ENCODE results near the gene KCNK10. TPM values are rescaled to one million over a fixed set of nuclear protein-coding genes. Genes with fewer than 3 reads are reported as not detected.
"Not testable (repeated sequence)": the region's sequence is repeated elsewhere in the genome, so short reads cannot be mapped to it uniquely, and the experiment has no call there.

KCNK10 gene
- total RNA-seq, 1 donor from 2014 or later = not detected

- H3K4me1 Mint-ChIP-seq = no peaks in the 10 kb centered on the region
- H3K9me3 Mint-ChIP-seq = no peaks in the 10 kb centered on the region
- DNase-seq (ENCODE audit: low spot score in 2 of 2, unreplicated experiment in 2 of 2) = no peak
- no peak overlapping the region for H3K4me3 Mint-ChIP-seq
- no peak overlapping the region for H3K27ac Mint-ChIP-seq
- no peaks in the 10 kb centered on the region for H3K36me3 Mint-ChIP-seq
- no peak for TF ChIP-seq CTCF (IDR thresholded peaks at IDR 0.05; ENCODE audit: unreplicated experiment)
- peaks cover 51% of the 10 kb centered on the region for H3K27me3 Mint-ChIP-seq (ENCODE audit: low read depth)
These were observed 52.3 kb downstream of the KCNK10 start for GRCh38 chr14:88270776-88271175.

GRCh38 chr14:88269806-88270420 lies 53.2 kb downstream of the KCNK10 start:
- H3K27me3 Mint-ChIP-seq (ENCODE audit: low read depth) = peaks cover 51% of the 10 kb centered on the region
- TF ChIP-seq CTCF (IDR thresholded peaks at IDR 0.05; ENCODE audit: unreplicated experiment) = no peak
- H3K36me3 Mint-ChIP-seq = no peaks in the 10 kb centered on the region
- no peak overlapping the region for H3K4me3 Mint-ChIP-seq
- no peak for DNase-seq (ENCODE audit: low spot score in 2 of 2, unreplicated experiment in 2 of 2)
- no peaks in the 10 kb centered on the region for H3K9me3 Mint-ChIP-seq
- H3K27ac Mint-ChIP-seq = no peak overlapping the region
- no peaks in the 10 kb centered on the region for H3K4me1 Mint-ChIP-seq

- TF ChIP-seq CTCF (IDR thresholded peaks at IDR 0.05; ENCODE audit: unreplicated experiment) = no peak
- Mint-ChIP-seq H3K27me3 (ENCODE audit: low read depth) (peaks cover 43% of the 10 kb centered on the region), H3K4me3 (no peak overlapping the region), H3K4me1 (no peaks in the 10 kb centered on the region), H3K36me3 (no peaks in the 10 kb centered on the region), H3K27ac (no peak overlapping the region), H3K9me3 (no peaks in the 10 kb centered on the region)
- DNase-seq (ENCODE audit: low spot score in 2 of 2, unreplicated experiment in 2 of 2) = no peak
These were observed 56.6 kb downstream of the KCNK10 start for GRCh38 chr14:88266474-88266873.

GRCh38 chr14:88264116-88264515 lies 59.0 kb downstream of the KCNK10 start:
- H3K4me3 Mint-ChIP-seq = no peak overlapping the region
- TF ChIP-seq CTCF (IDR thresholded peaks at IDR 0.05; ENCODE audit: unreplicated experiment) = no peak
- no peak overlapping the region for H3K27ac Mint-ChIP-seq
- no peaks in the 10 kb centered on the region for H3K36me3 Mint-ChIP-seq
- no peaks in the 10 kb centered on the region for H3K9me3 Mint-ChIP-seq
- H3K27me3 Mint-ChIP-seq (ENCODE audit: low read depth) = peaks cover 37% of the 10 kb centered on the region
- H3K4me1 Mint-ChIP-seq = no peaks in the 10 kb centered on the region
- DNase-seq (ENCODE audit: low spot score in 2 of 2, unreplicated experiment in 2 of 2) = no peak

- not testable (repeated sequence) for H3K4me1 Mint-ChIP-seq
- H3K27me3 Mint-ChIP-seq (ENCODE audit: low read depth) = peaks cover 45% of the 10 kb centered on the region
These were observed 61.8 kb downstream of the KCNK10 start for GRCh38 chr14:88261302-88261701.

GRCh38 chr14:88258021-88258420 lies 65.0 kb downstream of the KCNK10 start:
- Mint-ChIP-seq H3K9me3 (no peaks in the 10 kb centered on the region), H3K4me1 (no peaks in the 10 kb centered on the region), H3K36me3 (no peaks in the 10 kb centered on the region), H3K4me3 (no peak overlapping the region), H3K27me3 (ENCODE audit: low read depth) (peaks cover 55% of the 10 kb centered on the region), H3K27ac (no peak overlapping the region)
- no peak for DNase-seq (ENCODE audit: low spot score in 2 of 2, unreplicated experiment in 2 of 2)
- no peak for TF ChIP-seq CTCF (IDR thresholded peaks at IDR 0.05; ENCODE audit: unreplicated experiment)

More at GRCh38 chr14:88261302-88261701, 61.8 kb downstream of the KCNK10 start:
- not testable (repeated sequence) for H3K27ac Mint-ChIP-seq; DNase-seq (ENCODE audit: low spot score in 2 of 2, unreplicated experiment in 2 of 2); H3K36me3 Mint-ChIP-seq; H3K9me3 Mint-ChIP-seq; H3K4me3 Mint-ChIP-seq

Measured in mesothelial cell of epicardium (in vitro differentiated cells).